Hair follicle dermal papilla cell (primary cell): Measurements from ENCODE around the gene SLC19A1. TPM values are rescaled to one million over a fixed set of nuclear protein-coding genes. Genes with fewer than 3 reads are reported as not detected.

Experiments used
- small RNA-seq: library from RNA; depleted of rRNA; stranded (forward); fragments of <200 nt; gene quantifications from one replicate; pipeline ENCODE3, GENCODE V24; 2012
- total RNA-seq: library from RNA; depleted of rRNA; stranded (reverse); fragments of >200 nt; gene quantifications from 2 replicates; pipeline ENCODE4 v1.2.3, GENCODE V29; 2012

Gene SLC19A1
- total RNA-seq, result 3.6 and 4.7 TPM in 2 replicates

GRCh38 chr21:45542242-45542666, at the start of gene SLC19A1:
Gene SLC19A1 (minus strand): TSS chr21:45542440. CDS start chr21:45537959, 4,481 bp downstream.

Small RNA genes lying within 50 kb of the gene (small RNA-seq; reads per million reads assigned to genes)
- not detected for gene MIR6815

Other genes with a start within 250 kb of the SLC19A1 start
- gene COL18A1, start 137.3 kb downstream of the SLC19A1 start, total RNA-seq, result 10.4 and 20.3 TPM in 2 replicates
- gene PCBP3, start 101.3 kb upstream of the SLC19A1 start, total RNA-seq, result 8.1 and 16.7 TPM in 2 replicates